GM19467 (cell line): ENCODE data around the gene SPDYE3.
"Not testable (repeated sequence)": the region's sequence is repeated elsewhere in the genome, so short reads cannot be mapped to it uniquely, and the experiment has no call there.

Source experiments
- ATAC-seq: cut with Tn5 transposase; IDR thresholded peaks from one replicate; pipeline ENCODE4 v1.9.1; 2021; ENCODE audit warnings: mild to moderate bottlenecking, moderate library complexity; ENCODE audit not compliant: unreplicated experiment

Gene SPDYE3, protein sequence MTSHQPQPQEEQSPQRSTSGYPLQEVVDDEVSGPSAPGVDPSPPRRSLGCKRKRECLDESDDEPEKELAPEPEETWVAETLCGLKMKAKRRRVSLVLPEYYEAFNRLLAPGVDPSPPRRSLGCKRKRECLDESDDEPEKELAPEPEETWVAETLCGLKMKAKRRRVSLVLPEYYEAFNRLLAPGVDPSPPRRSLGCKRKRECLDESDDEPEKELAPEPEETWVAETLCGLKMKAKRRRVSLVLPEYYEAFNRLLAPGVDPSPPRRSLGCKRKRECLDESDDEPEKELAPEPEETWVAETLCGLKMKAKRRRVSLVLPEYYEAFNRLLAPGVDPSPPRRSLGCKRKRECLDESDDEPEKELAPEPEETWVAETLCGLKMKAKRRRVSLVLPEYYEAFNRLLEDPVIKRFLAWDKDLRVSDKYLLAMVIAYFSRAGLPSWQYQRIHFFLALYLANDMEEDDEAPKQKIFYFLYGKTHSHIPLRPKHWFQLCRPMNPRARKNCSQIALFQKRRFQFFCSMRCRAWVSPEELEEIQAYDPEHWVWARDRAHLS

DNA sequence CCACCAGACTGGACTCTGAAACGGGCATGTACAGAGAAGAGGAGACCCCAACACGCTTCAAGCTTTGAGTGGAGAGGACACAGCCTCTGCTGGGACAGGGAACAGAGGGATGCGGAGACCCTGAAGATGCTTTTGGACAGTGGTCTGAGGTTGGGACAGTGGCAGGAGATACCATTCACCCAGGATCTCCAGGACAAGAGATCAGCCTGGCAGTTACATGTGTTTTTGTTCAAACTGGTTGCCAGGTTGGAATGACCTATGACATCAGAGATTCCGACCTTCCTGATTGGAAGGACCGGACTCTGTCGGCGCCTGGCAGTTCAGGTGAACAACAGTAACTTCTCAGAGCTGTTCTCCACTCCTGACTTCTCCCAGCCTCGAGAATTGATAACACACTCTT lies at the start of gene SPDYE3:
SPDYE3 (plus strand) TSS at position 301 of the 400 bp plus-strand sequence. CDS start 184 bp downstream, outside the sequence.
- ATAC-seq = not testable (repeated sequence)

DNA sequence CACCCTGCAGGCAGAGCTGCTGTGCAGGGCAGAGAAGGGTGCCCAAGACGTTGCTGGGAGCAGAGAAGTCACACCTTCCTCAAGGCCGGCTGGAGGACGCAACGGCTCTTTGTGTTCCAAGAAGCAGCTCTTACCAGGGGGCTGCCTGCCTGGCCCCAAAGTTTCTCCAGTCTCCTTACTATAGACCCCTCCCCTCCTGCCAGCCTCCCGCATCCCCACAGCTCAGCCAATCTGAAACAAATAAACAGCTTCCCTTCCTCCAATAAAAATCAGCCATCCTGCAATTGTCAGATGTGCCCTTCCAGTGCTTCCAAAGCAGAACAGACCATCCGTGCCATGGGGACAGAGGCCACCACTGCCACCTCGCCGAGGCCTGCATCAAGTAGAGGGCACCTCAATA lies 47.5 kb upstream of the SPDYE3 start:
- ATAC-seq = not testable (repeated sequence)

DNA sequence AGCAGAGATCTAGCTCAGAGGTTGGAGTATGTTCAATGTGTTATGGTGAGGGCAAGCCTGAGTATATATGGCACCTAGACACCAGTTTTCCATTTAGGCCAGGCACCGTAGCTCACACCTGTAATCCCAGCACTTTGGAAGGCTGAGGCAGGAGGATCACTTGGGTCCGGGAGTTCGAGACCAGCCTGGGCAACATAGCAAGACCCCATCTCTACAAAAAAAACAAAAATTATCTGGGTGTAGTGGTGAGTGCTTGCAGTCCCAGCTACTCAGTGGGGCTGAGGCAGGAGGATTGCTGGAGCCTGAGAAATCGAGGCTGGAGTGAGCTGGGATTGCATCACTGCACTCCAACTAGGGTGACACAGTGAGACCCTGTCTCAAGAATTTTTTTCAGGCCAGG lies 44.6 kb upstream of the SPDYE3 start:
- not testable (repeated sequence) for ATAC-seq

DNA sequence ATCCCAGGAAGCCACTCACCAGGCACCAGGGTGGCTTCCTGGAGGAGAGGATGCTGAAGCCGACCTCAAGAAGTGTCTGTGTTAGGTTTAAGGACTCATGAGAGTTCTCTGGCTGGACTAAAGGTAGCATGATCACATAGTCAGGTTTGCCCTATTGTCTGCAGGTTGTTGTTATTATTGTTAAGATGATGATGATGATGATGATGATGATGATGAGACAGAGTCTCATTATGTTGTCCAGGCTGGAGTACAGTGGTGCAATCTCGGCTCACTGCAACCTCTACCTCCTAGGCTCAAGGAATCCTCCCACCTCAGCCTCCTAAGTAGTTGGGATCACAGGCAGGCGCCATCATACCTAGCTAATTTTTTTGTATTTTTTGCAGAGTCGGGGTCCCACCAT lies 43.3 kb upstream of the SPDYE3 start:
- not testable (repeated sequence) for ATAC-seq

DNA sequence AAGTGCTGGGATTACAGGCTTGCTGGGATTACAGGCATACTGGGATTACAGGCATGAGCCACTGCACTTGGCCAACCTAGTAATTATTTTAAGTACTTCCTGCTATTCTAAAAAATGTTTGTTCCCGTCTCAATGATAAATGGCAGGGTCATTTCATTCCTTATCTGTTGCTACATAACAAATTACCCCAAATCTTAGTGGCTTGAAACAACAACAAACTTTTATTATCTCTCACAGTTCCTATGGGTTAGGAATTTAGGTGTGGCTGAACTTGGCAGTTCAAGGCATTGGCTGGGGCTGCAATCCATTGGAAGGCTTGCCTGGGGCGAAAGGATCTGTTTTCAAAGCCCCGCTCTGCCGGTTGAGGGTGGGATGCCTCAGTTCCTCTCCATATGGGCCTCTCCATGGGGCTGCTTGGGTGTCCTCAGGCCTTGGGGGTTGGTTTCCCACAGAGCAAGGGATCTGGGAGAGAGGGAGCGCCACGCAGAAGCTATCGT lies 42.8 kb upstream of the SPDYE3 start:
- ATAC-seq = not testable (repeated sequence)

DNA sequence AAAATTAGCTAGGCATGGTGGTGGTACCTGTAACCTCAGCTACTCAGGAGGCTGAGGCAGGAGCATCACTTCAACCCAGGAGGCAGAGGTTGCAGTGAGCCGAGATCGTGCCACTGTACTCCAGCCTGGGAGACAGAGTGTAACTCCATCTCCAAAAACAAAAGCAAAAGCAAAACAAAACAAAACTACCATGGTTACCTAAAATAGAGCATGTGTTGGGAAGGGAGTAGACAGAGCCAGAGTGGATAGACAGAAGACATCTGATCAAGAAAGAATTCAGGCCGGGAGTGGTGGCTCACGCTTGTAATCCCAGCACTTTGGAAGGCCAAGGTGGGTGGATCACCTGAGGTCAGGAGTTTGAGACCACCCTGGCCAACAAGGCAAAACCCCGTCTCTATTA lies 41.7 kb upstream of the SPDYE3 start:
- ATAC-seq = not testable (repeated sequence)

DNA sequence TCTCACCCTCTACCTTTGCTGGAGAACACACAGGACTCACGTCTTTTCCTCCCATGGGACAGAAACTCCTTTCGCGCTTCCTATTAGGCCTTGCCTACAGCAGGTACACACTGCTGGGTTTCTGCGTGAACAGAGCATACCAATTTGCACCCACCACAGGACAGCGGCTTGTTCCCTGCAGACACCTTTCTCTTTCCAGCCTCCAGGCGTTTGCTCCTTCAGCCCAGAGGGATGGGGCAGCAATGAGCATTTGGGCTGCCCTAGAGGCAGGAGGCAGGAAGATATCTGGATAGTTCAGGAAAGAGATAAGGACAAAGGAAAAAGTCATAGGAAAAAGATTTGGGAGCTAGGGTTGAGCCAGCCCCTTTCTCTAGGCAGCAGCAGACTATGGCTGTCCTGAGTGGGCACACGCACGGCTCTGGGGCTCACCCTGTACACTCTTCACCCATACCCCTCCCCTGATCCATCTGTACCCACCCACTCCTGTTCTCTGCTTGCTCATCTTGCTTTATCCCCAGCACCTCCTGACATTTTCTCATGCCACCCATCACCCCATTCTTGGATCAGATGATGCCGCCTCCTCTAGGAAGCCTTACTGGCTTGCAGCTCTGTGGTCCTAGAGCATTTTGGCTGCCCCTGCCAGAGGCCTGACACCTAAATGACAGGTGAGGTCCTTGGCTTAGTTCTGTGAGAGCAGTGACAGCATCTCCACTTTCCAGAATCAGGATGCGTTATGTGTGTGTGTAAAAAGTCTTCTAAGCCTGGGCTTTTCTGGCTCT lies 40.7 kb upstream of the SPDYE3 start:
- no peak for ATAC-seq

DNA sequence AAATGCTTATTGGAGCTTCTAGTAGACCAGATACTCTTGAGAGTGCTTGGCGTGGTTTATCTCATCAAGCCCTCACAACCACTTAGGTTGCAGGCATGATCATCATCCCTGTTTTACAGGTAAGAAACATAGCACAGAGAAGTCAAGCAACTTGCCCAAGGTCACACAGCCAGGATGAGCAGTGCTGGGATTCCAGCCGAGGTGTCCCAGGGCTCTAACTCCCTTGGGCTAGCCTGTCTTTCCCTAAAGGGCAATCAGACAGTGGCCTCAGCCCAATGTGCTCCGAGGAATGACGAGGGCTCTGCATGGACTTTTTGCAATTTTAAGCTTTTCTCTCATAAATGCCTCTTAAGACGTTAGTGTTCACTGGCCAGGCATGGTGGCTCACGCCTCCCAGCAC lies 39.9 kb upstream of the SPDYE3 start:
- no peak for ATAC-seq

DNA sequence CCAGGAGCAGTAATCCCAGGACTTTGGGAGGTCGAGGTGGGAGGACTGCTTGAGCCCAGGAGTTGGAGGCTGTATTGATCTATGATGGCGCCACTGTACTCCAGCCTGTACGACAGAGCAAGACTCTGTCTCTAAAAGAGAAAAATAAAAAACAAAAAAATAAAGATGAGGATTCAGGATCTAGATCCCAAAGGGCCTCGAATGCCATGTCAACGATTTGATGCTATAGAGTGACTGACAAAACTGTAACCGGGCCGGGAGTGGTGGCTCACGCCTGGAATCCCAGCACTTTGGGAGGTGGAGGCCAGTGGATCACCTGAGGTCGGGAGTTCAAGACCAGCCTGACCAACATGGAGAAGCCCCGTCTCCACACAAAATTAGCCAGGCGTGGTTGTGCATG lies 38.6 kb upstream of the SPDYE3 start:
- not testable (repeated sequence) for ATAC-seq

DNA sequence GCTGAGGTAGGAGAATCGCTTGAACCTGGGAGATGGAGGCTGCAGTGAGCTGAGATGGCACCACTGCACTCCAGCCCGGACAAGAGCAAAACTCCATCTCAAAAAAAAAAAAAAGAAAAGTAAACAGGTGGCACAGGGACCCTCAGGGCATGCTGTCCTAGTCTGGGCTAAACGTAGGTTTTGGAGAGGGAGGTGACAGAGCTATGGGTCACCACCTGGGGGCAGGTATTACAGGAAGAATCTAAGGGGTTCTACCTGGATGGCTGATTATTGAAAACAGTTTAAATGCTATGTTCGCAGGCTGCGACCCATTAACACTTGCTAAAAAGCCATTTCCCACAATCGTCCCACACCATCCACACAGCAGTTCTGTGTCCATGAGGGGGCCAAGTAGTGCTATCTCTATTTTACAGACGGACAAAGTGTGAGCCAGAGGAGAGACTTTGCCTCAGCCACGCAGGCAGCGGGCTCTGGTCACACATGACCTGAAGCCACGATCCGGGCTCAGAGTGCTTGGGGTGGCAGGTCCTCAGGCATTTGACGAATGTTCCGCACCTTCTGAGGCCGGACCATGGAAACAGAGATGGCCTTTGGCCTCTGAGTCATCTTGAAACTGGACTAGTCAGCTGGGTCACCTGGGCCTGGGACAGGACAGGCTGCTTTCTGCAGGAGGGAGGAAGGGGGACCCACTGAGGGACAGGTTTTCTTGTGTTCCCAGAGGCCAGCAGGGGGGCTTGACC lies 38.0 kb upstream of the SPDYE3 start:
- not testable (repeated sequence) for ATAC-seq

DNA sequence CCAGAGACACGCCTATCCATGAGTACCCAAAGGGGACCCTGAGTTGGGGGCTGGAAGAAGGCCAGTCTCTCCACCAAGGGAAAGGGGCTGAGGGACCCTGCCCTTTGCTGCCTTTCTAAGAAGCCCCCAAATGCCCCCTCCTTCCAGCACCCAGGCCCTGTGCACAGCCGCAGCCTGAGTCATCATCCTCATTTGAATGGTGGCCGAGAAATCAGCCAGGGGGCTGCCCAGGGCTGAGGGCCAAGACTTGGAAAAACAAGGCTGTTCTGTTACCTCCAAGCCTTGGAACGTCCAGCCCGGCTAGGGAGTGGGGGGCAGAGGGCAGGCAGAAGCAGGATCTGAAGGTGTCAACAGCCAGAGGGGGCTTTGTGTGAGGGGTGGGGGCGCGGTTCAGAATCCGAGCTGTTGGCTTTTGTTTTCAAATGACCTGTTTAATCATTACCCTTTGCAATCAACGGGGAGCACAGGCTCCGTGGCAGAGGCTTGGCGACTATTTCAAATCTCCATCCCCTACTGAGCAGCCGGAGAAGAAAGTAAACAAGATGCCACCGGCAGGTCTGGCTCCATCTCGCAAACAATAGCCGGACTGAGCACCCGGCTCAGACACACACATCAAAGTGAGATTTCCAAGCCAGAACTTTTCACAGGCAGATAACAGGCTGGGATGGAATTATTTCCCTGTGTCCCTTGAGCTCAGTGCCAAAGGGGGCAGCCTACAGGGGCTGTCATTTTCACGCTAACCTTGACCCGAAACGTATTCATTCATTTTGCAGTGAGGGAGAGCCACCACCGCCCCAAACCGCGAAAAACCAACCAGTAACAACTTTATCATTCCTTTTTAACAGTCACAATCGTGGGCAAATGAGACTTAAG lies 37.2 kb upstream of the SPDYE3 start:
- not testable (repeated sequence) for ATAC-seq

DNA sequence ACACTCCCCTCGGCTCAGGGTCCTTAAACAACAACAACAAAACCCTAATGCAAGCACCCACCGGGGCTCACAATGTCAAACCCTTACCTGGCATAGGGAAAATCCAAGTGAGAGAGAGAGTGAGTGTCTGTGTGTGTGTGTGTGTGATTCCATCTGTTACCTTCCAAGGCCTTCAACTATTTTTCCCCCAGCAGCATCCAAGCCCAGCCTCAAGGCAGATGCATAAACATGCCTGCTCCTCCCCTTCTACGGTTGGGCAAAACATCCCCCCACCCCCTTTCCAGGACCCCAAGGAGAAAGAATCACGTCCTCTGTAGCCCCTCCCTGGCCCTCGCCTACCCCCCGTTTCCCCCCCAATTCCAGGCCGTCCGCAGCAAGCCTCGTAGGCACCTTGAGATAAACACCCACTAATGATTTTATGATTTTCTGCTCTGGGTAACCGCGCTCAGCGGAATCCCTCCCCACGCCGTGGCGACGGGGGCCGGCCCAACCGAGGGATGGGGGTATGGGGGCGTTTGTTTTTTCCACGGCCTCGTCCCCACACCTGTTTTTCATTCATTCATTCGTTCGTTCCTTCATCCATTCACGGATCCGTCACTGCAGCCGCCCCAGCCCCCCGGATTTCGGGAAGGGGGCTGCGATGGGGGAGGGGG lies 36.4 kb upstream of the SPDYE3 start:
- ATAC-seq = not testable (repeated sequence)

DNA sequence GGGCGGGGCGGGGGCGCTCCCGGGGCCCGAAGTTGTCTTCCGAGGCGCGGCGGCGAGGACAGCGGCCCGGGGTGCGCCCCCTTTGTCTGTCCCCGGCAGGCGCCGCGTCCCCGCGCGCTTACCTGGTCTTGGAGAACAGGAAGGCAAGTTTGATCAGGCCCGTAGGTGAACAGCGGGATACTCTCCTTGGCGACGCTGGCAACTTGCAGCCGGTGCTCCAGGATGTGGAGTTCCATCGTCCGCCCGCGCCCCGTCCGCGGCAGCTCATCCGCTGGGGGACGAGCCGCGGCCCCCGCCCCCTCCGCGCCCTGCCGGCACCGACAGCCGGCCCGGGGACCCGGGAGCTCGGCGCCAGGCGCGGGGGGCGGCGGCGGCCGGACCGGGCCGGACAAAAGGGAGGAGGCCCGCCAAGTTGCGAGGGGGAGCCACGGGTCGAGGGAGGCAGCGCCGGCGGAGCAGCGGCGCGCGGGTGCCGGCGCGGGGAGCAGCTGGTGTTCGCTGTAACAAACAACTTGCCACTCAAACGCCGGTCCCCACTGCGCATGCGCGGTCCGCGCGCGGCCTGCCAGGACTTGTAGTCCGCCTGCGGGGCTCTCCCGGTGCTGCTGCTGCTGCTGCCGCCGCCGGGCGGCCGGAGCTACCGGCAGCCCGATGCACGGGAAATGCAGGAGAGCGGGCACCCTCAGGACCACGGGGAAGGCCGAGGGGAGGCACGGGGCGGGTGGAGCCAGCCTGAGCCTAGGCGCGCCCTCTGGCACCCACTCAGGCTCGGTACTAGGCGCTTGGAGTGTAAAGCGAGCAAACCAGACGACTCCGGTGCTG lies 35.6 kb upstream of the SPDYE3 start:
- peak; percentile 89 for ATAC-seq

DNA sequence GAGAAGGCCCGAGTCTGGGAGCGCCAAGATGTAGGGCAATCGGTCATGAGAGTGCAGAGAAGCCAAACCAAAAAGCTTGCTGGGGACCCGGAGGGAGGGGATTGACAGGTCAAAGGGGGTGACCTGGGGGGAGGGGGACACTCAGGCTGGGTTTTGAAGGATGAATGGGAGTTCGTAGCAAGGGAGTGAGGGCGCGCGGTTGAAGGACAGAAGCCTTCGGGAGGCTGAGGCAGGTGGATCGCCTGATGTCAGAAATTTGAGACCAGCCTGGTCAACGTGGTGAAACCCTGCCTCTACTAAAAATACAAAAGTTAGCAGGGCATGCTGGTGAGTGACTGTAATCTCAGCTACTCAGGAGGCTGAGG lies 35.0 kb upstream of the SPDYE3 start:
- not testable (repeated sequence) for ATAC-seq

DNA sequence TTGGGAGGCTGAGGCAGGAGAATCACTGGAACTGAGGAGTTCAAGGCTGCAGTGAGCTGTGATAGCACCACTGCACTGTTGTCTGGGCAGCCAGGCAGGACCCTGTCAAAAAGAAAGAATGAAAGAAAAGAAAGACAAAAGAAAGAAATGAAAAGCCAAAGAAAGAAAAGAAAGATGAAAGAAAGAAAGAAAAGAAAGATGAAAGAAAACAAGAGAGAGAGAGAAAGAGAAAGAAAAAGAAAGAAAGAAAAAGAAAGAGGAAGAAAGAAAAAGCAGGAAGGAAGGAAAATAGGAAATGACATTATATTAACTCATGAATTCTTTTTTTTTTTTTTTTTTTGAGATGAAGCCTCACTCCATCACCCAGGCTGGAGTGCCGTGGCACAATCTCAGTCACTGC lies 32.4 kb upstream of the SPDYE3 start:
- no peak for ATAC-seq

DNA sequence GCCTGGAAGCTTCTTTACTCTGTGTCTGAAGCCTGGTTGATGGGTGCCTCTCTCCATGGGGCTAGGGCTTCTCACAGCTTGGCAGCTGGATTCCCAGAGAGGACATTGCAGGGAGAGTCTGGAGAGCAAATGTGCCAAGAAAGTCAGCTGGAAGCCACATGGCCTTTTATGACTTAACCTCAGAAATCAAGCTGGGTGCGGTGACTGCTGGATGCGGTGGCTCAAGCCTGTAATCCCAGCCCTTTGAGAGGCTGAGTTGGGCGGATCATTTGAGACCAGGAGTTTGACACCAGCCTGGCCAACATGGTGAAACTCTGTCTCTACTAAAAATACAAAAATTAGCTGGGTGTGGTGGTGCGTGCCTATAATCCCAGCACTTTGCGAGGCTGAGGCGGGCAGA lies 31.4 kb upstream of the SPDYE3 start:
- not testable (repeated sequence) for ATAC-seq

DNA sequence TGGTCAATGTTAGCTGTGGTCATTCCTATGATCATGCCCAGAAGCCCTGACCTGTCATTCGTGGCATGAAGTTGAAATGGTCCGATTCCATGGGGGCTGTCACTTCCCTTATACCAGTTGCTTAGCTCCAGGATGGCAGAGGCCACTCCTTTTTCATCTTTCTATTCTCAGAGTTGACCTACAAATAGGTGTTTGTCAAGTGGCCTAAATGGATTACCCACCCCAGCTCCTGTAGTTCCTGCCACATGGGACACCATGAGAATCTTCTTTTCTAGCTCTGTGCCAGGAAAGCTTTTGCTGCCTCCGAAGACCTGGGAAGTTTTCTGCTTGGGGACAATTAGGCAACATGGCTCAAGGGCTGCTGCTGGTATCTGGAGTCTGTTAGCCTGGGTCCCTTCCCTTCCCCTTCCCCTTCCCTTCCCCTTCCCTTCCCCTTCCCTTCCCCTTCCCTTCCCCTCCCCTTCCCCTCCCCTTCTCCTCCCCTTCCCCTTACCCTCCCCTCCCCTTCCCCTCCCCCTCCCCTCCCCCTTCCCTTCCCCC lies 25.4 kb upstream of the SPDYE3 start:
- ATAC-seq = not testable (repeated sequence)

DNA sequence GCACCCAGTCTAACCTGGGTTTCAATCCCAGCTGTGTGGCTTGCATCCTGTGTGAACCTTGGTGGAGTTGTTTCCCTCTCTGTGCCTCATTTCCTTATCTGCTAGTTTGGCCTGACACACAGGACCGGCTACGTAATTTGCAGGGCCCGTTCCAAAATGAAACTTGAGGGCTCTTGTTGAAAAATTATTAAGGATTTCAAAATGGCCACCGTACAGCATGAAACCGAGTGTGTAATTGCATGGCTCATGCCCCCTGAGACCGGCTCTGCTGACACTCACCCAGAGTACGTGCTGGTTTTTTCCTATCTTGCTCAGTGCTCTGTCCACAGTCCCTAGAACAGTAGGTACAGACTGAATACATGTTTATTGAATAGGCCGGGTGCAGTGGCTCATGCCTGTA lies 24.4 kb upstream of the SPDYE3 start:
- ATAC-seq = not testable (repeated sequence)
